Measurements from ENCODE around the gene MYMK. TPM values are rescaled to one million over a fixed set of nuclear protein-coding genes. Genes with fewer than 3 reads are reported as not detected.
A peak's percentile ranks its signal among the peaks of the same experiment; 100 is the strongest.

MYMK gene
- total RNA-seq, 1 experiment from 2014 or later = not detected

DNA sequence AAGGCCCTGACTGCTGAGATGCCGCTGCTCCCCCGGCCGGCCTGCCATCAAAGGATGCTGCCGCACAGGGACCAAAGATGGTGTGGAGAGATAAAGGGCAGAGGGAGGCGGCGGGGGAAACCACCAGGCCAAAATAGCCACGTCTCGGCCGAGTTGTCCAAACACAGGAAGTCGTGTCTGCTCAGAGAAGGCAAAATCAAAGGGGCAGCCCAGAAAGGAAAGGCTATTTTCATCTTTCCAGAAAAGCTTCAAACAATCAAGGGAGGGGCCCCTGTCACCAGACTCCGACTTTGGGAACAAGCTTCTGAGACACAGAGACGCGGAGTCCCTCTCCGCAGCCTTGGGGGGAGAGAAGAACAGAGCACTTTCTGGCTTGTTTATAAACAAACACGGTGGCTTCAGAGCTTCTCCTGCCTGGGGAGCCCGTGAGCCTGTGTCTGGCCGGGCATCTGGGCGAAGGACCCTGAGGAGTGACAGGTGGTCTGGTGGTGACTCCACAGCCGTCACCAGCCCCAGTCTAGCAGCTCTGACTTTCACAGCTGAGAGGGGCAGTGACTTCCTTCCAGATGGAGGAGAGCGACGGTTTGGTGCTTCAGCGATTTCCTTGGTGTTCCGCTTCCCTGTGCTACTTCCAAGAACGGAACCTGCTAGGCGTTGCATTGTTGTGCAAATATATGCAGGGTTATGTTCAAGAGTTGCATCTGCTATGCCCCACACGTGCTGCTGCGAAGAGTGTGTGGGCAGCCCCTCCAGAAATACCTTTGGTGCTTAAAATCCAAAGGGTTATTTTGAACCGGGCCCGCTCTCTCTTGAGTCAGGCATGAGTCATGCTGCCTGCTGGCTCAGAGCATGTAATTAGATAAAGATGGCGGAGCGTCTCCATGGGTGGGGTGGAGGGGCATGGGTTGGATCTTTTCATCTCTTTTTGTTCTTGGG lies 33.7 kb upstream of the MYMK start:
- ChIA-PET RAD21 (ENCODE audit: low non-redundant PET in 1 of 2, low total read pairs in 2 of 2, uncharacterized antibody in 2 of 2, unreplicated experiment in 2 of 2) (no interaction called here), POLR2A (interaction anchor here (1.0 kb wide), 1 partner anchor 16 kb away, joined by 3 read pairs; no protein-coding TSS in a partner anchor), CTCF (no interaction called here)
- H3K27me3 ChIP-seq (ENCODE audit: insufficient read depth, low read length) = peaks cover 7% of the 10 kb centered on the region; the same call in 1 of the 2 replicates
- H3K9me2 ChIP-seq (ENCODE audit: insufficient read depth) = no peaks in the 10 kb centered on the region
- H3K4me1 ChIP-seq (ENCODE audit: control insufficient read depth in 1 of 2, insufficient read depth in 2 of 2, low read length in 2 of 2) = peaks cover 40 to 44% of the 10 kb centered on the region in 2 experiments
- H3K9ac ChIP-seq (ENCODE audit: low read length) = peak overlapping the region; percentile 46
- no peaks in the 10 kb centered on the region for H3K9me3 ChIP-seq (ENCODE audit: control insufficient read depth in 1 of 2, insufficient read depth in 1 of 2, low read depth in 1 of 2, low read length in 2 of 2)
- H3K4me2 ChIP-seq (ENCODE audit: low read length) = peak overlapping the region; percentile 88
- H2AFZ ChIP-seq (ENCODE audit: low read depth, low read length, poor library complexity, severe bottlenecking) = peak overlapping the region; percentile 92
- no TSS peak for BruUV-seq (replicated peaks)
- H3K79me2 ChIP-seq (ENCODE audit: insufficient read depth, low read length) = no peaks in the 10 kb centered on the region
- H3K36me3 ChIP-seq (ENCODE audit: control insufficient read depth in 1 of 2, insufficient read depth in 2 of 2, low read length in 2 of 2) = no peaks in the 10 kb centered on the region
- H4K20me1 ChIP-seq (ENCODE audit: insufficient read depth) = no peaks in the 10 kb centered on the region
- H3K27ac ChIP-seq (ENCODE audit: low read depth, low read length) = peak overlapping the region; percentile 78
- H3K4me3 ChIP-seq (replicated peaks in 1 of 2; ENCODE audit: low read depth in 1 of 2, low read length in 2 of 2) = peak overlapping the region; percentile 32 to 54
- ATAC-seq (peak; percentile 80), DNase-seq (ENCODE audit: low read depth, low spot score) (peak; percentile 54)
- intact Hi-C loops (cut with micrococcal nuclease) = no loop called here
- TF ChIP-seq CBX3 (IDR thresholded peaks at IDR 0.05; ENCODE audit: low read depth) (no peak; the same call in 1 of the 2 replicates), JUND (IDR thresholded peaks at IDR 0.05) (peak; percentile 76), SRF (IDR thresholded peaks at IDR 0.05; ENCODE audit: low read depth) (no peak; the same call in 1 of the 2 replicates), CEBPB (IDR thresholded peaks at IDR 0.05; ENCODE audit: low read depth) (no peak), ZFX (IDR thresholded peaks at IDR 0.05) (no peak), MAX (IDR thresholded peaks at IDR 0.05) (peak; percentile 70), POLR2AphosphoS5 (IDR thresholded peaks at IDR 0.05; ENCODE audit: low read depth, low read length) (0 out of 2 replicates have a peak, but pooled peaks have one; percentile 23), EZH2phosphoT487 (IDR thresholded peaks at IDR 0.05; ENCODE audit: borderline replicate concordance) (no peak), REST (IDR thresholded peaks at IDR 0.05; ENCODE audit: low read depth) (no peak), FOSL1 (IDR thresholded peaks at IDR 0.05; ENCODE audit: low read depth) (peak; percentile 95), YY1 (IDR thresholded peaks at IDR 0.05; ENCODE audit: extremely low read depth, insufficient replicate concordance, low read depth, low read length) (peak; percentile 87), RAD21 (IDR thresholded peaks at IDR 0.05; ENCODE audit: low read depth) (no peak), ELF1 (IDR thresholded peaks at IDR 0.05; ENCODE audit: borderline replicate concordance, low read depth) (no peak), SIN3A (IDR thresholded peaks at IDR 0.05; ENCODE audit: low read depth) (no peak), POLR2A (IDR thresholded peaks at IDR 0.05; ENCODE audit: borderline replicate concordance, extremely low read depth, insufficient read depth, insufficient read length) (no peak)
- TF ChIP-seq, protein P1, sequence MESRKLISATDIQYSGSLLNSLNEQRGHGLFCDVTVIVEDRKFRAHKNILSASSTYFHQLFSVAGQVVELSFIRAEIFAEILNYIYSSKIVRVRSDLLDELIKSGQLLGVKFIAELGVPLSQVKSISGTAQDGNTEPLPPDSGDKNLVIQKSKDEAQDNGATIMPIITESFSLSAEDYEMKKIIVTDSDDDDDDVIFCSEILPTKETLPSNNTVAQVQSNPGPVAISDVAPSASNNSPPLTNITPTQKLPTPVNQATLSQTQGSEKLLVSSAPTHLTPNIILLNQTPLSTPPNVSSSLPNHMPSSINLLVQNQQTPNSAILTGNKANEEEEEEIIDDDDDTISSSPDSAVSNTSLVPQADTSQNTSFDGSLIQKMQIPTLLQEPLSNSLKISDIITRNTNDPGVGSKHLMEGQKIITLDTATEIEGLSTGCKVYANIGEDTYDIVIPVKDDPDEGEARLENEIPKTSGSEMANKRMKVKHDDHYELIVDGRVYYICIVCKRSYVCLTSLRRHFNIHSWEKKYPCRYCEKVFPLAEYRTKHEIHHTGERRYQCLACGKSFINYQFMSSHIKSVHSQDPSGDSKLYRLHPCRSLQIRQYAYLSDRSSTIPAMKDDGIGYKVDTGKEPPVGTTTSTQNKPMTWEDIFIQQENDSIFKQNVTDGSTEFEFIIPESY (IDR thresholded peaks at IDR 0.05; ENCODE audit: extremely low read depth, insufficient replicate concordance, low read length) = no peak
- TF ChIP-seq, protein P2, sequence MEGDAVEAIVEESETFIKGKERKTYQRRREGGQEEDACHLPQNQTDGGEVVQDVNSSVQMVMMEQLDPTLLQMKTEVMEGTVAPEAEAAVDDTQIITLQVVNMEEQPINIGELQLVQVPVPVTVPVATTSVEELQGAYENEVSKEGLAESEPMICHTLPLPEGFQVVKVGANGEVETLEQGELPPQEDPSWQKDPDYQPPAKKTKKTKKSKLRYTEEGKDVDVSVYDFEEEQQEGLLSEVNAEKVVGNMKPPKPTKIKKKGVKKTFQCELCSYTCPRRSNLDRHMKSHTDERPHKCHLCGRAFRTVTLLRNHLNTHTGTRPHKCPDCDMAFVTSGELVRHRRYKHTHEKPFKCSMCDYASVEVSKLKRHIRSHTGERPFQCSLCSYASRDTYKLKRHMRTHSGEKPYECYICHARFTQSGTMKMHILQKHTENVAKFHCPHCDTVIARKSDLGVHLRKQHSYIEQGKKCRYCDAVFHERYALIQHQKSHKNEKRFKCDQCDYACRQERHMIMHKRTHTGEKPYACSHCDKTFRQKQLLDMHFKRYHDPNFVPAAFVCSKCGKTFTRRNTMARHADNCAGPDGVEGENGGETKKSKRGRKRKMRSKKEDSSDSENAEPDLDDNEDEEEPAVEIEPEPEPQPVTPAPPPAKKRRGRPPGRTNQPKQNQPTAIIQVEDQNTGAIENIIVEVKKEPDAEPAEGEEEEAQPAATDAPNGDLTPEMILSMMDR (IDR thresholded peaks at IDR 0.05 in 2 of 3, conservative IDR thresholded peaks at IDR 0.05 in 1 of 3; ENCODE audit: borderline replicate concordance in 1 of 3, insufficient read depth in 1 of 3, low read depth in 2 of 3, low read length in 2 of 3) = no peak
- TF ChIP-seq, protein P3, sequence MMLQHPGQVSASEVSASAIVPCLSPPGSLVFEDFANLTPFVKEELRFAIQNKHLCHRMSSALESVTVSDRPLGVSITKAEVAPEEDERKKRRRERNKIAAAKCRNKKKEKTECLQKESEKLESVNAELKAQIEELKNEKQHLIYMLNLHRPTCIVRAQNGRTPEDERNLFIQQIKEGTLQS (IDR thresholded peaks at IDR 0.05) = no peak

Data from HCT116 (cell line).